Measurements from ENCODE around the gene MYBPHL.
"Not testable (repeated sequence)": the region's sequence is repeated elsewhere in the genome, so short reads cannot be mapped to it uniquely, and the experiment has no call there.

Gene MYBPHL, protein sequence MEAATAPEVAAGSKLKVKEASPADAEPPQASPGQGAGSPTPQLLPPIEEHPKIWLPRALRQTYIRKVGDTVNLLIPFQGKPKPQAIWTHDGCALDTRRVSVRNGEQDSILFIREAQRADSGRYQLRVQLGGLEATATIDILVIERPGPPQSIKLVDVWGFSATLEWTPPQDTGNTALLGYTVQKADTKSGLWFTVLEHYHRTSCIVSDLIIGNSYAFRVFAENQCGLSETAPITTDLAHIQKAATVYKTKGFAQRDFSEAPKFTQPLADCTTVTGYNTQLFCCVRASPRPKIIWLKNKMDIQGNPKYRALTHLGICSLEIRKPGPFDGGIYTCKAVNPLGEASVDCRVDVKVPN

DNA sequence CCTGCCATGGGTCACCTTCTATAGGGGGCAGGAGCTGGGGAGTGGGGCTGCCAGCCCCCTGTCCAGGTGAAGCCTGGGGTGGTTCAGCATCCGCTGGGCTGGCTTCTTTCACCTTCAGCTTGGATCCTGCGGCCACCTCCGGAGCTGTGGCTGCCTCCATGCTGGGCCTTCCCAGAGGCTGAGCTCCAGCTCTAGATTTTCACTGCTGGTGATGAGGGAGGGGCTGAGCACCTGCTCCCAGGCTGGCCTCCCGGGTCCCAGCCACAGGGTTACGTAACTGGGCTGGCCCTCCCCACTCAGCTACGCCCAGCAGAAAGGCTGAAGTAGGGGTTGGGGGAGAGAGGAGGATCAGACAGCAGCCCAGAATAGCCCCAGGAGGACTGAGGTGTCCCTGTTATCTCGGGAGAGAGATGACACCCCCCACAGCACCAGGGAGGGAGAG is at the start of gene MYBPHL:
Gene MYBPHL, minus strand, starts transcription at position 180 of the 442 bp plus-strand sequence. Its CDS starts 20 bp downstream, at position 160.
- no peak for DNase-seq

DNA sequence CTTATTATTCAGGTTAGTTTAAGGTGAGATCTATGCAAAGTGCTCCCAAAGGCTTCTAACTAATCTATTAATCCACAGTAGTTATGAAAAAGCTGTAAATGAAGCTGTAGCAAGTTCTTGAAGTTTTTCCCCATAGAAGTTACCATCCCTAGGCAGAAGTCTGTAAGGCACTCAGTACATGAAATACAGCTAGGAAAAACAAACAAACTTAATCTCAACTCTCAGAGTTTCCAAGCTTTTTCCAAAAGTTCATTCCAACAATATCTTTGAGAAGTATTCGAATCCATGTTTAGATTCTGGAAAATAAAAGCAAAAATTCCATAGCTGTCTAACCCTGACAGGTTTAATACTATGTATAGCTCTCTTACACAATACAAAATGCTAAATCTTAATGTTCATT is 49.7 kb upstream of the MYBPHL start:
- no peak for DNase-seq

DNA sequence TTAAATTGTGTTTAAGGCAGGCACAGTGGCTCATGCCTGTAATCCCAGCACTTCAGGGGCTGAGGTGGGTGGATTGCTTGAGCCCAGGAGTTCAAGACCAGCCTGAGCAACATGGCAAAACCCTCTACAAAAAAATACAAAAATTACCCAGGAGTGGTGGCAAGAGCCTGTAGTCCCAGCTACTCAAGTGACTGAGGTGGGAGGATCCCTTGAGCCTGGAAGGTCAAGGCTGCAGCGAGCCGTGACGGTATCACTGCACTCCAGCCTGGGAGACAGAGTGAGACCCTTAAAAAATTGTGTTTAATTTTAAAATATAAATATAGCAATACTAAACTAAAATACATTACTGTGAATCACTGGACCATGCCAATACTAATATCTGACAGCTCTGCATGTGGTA is 48.1 kb upstream of the MYBPHL start:
- DNase-seq, result no peak

DNA sequence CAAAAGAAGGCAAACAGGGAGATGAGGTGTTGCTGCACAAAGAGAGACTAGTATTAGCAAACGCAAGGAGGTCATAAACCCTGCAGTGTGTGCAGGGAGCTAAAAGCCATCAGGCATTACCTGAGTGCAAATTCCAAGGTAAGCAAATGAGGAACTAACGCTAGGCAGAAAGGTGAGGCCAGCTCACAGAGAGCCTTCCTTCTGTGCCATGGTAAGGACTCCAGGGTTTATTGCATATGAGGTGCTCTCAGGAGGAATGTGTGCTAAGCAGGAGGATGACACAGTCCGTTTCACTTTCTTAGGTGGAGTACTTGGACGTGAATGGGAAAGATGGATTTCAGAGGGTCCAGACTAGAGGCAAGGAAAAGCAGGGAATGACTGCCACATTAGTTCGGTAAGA is 44.6 kb upstream of the MYBPHL start:
- DNase-seq, result no peak

DNA sequence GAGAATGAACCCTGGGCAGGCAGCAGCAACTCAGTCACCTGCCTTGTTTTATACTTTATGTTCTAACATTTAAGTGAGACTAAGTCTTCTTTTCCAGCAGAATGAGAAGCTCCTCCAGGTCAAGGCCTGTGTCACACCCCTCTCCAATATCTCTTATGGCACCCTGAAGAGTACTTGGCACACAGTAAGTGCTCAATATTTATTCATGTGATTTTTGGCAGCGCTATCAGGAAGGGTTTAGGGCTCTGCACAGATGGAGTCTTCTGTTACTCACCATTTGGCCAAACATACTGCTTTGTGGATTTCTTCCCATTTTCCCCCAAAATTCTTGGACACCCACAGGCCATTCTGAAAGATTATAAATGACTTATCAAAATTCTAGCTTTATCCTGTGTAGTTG is 43.8 kb upstream of the MYBPHL start:
- DNase-seq, result no peak

DNA sequence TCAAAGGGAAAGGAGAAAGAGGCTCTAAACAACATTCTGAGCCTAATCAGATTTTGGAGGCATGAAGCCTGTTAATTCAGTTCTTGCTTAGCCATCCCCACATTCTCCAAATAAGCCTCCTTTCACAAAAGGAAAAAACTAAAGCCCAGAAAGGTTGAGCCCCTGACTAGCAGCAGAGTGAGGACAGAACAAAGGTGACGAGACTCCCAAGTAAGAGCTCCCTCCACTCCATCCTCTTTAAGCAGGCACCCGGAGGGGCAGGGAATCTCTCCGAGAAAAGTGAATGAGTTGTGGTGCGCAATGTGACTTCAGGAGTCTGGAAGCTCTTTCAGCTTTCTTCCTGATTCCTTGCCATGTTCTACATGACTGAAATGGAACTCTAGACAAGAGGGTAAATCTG is 43.4 kb upstream of the MYBPHL start:
- no peak for DNase-seq

DNA sequence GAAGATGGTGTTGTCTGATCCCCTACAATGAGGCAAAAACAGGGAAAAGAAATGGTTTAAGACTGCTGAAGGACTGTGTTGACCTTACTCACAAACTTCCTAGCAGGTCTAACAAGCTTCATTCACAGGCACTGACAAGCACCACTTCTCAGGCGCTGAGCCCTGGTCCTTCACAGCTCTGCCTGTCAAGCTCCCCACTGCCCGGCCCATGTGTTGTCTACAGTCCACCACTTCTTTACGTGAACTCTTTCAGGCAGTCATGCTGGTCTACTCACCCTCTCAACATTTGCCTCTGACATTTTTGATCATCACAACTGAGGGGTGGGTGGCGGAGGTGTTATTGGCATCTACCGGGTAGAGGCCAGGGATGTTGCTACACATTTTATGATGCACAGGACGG is 40.7 kb upstream of the MYBPHL start:
- DNase-seq, result no peak

DNA sequence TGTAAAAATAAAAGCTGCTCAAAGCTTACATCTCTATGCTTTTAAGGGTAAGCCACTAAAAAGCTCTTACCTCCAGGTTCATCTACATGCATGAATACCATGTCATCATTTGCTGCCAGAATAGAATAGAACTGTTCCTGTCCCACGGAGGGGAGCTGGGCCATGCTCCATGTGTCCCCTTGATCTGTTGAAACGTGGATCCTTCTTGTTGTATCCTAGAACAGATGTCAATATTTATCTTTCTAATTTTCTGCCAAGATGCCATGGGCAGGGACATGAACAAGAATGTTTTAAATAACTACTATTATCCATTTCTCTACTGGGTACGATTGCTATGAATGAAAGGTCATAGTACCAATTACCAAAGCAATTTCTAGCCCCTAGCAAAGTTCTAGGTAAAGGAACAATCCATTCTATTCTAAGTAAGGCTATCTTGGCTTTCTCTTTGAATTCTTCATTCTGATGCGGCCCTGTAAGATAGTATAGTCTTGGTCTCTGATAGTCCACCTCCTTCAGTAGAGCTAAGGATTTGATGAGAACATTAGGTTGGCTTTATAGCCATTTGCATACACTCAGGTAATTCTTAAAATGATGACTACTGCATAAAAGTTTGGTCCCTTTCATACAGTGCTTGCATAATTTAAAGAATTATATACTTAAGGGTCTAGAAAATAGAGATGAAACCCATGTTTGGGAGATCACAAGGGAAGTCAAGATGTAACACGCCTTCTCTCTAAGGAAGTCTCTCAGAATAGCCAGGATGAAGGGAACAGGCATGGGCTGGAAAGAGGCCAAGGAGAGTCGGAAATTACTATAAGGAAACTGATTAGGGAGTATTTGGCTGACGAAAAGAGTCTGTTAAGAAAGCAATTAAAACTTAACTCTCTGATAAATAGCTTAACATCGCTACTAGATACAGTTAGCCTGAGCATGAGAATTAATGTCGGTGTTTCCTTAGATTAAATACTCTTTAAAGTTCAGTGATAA is 35.4 kb upstream of the MYBPHL start:
- no peak for DNase-seq

DNA sequence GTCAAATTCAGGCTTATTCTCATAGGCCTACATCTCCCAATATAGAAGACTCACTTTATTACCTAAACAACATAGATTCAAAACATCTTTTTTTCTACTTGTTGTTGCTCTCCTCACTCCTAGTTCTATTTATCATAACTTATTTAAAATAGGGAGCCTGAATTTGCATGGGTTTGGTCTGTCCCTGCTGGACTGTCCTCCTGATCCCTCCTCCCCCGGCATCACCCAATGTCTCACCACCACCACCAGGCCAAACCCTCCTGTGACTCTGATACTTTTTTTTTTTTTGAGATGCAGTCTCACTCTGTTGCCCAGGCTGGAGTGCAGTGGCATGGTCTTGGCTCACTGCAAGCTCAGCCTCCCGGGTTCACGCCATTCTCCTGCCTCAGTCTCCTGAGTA is 31.8 kb upstream of the MYBPHL start:
- DNase-seq, result no peak

DNA sequence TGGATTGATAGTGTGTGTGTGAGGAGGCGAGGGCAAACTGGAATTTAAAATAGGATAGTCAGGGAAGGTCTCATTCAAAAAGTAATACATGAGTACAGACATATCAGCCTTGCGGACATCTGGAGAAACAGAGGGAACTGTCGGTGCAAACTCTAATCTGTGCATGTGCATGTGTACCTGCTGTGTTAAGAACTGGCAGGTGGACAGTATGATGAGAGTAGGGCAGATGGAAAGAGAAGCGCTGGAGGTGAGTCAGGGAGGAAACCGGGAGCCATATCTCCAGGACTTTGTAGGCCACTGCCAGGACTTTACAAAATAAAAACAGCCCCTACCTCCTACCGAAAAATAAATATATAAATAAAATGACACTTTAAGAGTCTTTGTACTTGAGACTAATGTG is 31.3 kb upstream of the MYBPHL start:
- DNase-seq, result no peak

DNA sequence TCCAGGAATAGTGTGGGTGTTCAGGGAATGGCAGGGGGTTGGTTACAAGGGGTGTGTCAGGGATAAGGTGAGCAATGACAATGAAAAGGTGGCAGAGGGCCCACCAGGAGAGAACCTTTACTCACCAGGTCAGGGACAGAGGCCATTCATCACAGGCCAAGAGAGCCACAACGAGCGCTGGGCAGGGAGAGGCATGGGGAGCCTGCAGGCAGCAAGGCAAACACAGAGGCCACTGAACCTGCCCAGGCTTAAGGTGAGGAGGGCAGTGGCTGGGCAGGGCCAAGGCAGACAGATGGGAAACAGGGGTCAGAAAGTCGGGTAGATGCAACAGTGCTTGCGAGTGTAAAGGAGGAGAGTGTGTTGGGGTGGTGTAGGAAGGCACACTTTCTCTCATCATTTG is 28.3 kb upstream of the MYBPHL start:
- no peak for DNase-seq

DNA sequence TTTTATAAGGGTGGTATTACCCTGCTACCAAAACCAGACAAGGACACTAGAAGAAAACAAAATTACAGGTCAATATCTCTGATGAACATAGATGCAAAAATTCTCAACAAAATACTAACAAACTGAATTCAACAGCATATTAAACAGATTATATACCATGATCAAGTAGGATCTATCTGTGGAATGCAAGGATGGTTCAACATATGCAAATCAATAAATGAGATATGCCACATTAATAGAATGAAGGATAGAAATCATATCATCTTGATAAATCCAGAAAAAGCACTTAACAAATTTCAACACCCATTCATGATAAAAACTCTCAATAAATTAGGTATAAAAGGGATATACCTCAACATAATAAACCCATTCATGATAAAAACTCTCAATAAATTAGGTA is 24.3 kb upstream of the MYBPHL start:
- no peak for DNase-seq

DNA sequence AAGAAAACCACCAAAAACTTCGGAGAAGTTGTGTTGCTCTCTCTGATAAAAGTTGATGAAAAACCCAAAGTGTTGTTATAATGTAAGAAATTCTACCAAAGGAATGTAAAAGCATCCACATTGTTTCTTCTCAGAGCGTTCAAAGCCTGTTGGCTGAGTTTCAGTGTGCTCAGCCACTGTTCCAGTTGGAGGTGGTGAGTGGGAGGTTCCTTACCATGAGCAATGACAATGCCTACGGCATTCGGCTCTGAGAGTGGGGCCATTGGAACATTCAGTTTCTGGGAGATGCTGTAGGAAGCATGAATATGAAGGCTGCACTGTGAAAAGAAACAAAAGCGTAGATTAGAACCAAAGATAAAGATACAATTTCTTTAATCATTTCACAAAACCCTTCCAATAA is 20.5 kb upstream of the MYBPHL start:
- DNase-seq, result no peak

DNA sequence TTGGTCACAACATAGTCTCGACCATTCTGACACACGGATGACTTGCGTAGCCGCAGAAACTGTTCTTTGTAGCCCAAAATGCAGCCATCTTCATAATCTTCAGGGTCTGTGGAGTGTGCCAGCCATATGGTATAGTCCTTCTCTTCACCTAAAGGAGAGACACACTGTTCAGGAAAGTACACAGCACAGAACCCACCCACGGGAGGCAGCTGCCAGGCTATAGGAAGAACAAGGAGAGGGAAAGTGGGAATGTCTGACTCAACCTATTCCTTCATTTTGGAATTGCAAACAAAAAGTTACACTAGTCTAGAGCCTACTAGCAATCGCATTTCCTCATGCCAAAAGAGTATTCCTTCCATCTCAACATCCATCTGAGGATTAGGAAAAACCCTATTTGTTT is 16.2 kb upstream of the MYBPHL start:
- no peak for DNase-seq

DNA sequence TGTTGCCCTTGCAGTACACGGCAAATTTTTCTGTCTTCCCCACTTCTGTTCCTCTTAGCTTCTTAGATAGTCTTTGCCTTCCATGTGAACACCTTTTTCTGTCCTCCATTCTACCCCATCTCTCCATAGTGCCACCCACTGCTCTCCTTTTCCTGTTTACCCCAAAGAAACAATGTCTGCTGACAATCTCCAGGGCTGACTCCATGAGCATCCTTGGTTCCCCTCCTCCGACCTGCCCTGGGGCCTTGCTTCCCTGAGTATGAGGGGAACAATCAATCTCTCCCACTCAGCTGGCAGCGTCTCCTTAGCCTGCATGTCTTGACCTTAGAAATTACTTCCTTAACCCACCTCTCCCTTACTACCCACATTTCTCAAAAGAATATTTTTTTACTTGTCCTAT is 12.3 kb upstream of the MYBPHL start:
- no peak for DNase-seq

DNA sequence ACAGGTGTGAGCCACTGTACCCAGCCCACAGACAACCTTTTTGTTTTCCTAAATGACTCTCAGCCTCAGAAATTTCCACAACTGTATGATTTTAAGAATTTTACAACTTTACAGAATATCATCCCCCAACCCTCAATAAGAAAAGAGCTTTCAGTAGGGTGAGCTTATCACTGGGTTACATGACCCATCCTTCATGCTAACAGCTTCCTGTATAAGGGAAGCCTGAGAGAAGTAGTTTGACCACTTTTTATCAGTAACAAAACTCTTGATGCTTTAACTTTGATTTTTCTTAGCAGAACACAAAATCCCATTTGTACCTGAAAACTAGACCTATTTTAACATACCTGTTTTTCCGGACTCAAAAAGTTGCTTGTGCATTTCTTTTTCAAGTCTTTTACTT is 9.7 kb upstream of the MYBPHL start:
- DNase-seq, result no peak

DNA sequence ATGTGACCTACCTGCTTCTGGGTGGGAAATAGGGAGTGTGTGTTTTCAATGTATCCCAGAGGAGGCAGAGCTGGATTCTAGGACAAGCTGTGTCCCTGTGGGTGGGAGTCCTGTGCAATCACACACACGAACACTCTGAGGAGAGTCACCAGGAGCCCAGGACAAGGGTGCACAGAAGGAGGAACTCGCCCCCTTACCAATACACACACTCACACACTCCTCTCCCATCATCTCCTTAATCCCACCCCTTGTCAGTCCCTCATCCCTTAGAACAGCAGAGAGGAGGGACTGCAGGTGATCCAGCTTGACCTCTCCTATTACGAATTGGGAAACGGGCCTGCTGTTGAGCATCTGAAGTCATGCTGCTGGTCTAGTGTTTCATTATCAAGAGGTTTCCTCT is 8.5 kb upstream of the MYBPHL start:
- no peak for DNase-seq

DNA sequence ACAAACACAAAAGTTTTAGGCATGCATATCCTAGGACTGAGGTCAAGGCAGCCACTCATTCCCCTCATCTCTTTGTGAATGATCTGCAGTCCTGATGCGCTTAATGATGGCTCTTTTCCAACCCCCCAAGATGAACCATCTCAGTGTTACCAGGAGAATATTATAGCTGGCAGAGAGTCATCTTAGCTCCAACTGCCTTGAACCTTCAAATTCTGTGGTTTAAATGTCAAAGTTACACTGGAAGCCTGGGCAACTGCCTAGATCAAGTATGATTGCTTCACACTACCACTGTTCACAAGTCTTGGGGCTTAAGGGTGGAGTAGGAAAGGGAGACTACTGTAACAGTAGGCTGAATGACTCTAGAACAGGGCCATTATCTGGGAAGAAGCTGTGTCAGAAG is 8.0 kb upstream of the MYBPHL start:
- DNase-seq, result no peak

DNA sequence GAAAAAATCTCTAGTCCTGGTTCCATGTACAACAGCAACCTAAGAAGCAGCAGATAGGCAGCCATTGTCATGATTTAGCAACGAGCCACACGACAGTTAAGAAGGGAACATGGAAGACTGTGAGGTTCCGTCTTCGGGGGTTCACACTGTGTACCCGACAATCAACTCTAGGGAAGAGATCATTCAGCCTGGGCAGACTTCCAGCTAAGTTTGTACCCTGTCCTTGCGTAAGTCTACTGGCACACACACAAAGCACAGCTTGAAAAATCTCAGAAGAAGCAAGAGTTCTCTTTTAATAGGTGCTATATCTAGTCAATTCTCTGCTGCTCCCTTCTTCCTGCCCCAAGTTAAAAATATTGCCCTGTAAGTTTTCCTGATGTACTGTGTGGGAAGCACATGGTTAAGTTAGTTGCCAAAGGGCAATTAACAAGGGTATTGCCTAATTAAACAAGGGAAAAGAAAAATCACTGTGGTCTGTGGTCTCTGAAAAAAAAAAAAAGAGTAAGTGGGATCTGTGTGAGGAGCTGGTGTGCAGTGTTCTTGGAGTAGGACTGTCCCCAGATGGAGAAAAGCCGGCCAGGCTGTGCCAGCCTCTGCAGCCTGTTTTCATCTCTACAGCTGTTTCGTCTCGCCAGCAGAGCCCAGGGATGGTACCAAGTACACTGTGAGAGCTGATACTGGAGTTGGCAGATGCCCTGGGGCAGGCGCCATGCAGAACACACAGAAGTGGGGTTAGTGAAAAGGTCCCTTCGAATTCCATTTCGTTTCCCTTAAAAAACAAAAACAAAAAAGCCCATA is 6.4 kb upstream of the MYBPHL start:
- no peak for DNase-seq

DNA sequence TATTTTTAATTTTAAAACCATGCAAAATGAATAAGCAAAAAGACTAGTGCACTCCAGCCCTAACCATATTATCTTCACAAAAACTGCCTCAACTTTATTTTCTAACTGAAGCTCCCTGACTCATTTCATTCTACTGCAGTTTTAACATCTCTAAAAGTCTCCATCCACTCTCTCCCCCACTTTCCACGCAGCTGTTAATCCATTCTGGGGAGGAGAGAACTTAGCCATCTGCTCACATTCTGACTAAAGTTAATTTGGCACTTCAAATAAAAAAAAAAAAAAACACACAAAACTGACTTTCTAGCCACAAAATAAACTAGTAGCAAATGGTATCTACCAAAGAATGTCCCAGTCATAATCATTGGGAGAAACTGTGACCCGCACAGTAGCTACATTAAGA is 5.4 kb upstream of the MYBPHL start:
- DNase-seq, result no peak

DNA sequence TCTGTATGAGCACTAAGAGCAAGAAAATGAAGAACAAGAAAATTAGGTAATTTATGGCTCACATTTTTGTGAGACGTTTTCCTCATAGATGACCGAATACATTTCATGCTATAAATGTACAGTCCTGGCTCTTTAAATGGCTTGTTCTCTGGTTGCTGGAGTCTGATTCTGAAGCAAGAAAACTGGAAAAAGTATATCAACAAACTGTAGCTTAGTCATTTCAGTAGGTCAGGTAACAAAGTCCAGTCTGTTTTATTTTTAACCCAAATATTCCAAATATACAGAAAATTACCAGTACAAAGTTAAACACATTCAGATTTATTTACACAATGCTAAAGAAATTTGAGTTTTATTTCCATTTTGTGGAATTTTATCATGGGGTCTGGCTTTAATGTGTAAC is 2.5 kb upstream of the MYBPHL start:
- no peak for DNase-seq

DNA sequence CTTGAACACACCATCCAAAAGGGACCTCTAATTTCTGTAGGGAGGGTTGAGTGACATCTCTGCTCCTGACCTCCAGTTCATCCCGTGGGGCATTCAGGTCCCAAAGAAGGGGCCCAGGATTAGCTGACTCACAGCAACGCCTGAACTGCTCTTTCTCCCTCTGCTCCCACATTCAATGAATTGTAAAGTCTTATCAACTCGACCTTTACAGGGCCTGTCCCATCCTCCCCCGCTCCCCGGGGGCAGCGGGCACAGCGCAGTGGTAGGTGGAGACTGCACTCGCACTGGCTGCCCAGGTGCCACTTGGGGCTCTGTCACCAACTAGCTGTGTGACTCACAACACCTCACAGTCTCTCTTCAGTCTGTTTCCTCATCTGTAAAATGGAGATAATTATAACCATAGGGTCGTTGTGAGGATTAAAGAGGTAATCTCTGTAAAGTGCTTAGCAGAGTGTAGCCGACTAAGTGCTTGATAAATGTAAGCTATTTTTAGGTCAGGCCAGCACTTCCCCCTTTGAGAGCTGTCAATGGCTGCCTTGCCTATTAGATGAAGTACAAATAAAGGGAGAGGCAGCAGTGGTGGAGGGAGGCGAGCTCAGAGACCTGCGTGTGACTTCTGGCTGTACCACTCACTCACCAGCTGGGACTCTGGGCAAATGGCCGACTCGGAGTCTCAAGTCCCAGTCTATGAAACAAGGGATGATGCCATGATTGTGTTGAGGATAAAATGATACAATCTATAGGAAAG is 637 bp upstream of the MYBPHL start:
- DNase-seq, result peak; percentile 16

DNA sequence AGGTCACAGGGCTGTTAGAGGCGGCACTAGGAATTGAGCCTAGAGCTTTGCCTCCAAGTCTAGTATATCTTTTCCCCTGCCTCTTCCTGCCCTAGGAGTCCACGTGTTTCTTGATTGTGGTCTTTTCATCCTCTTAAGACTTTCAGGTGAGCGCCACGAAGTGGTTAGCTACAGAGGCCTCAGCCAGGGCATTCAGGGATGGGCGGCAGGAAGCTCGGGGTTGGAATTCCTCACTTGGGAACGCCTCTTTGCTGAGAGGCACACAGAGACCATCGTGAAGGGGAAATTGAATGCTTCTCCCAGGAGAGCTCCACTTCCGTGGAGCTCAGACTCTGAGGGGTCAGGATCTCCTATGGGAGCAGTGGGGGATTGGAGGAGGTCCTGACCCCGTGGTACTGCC is 820 bp downstream of the MYBPHL start:
- DNase-seq, result not testable (repeated sequence)

Measured in activated CD4-positive, alpha-beta T cell treated with anti-CD3 and anti-CD28 coated beads for 48 hours (primary cell).